ENCODE measurements around the gene ALG14.
"Not testable (repeated sequence)": the region's sequence is repeated elsewhere in the genome, so short reads cannot be mapped to it uniquely, and the experiment has no call there.

ALG14 gene

GRCh38 chr1:95058974-95059373 lies 13.8 kb downstream of the ALG14 start:
- H3K27me3 ChIP-seq (ENCODE audit: control insufficient read depth, low read length), result no peaks in the 10 kb centered on the region
- no peaks in the 10 kb centered on the region for H3K79me2 ChIP-seq (ENCODE audit: control insufficient read depth, low read length)
- H3F3A ChIP-seq (ENCODE audit: control insufficient read depth, insufficient read depth), result no peaks in the 10 kb centered on the region
- TF ChIP-seq EZH2phosphoT487 (IDR thresholded peaks at IDR 0.05; ENCODE audit: borderline replicate concordance, low read length) (no peak), CTCF (IDR thresholded peaks at IDR 0.05; ENCODE audit: low read depth, low read length, poor library complexity, severe bottlenecking) (no peak)
- H3K4me2 ChIP-seq (ENCODE audit: low read length), result no peak overlapping the region
- no peaks in the 10 kb centered on the region for H3K9me2 ChIP-seq (replicated peaks; ENCODE audit: control insufficient read depth, low read length)
- H3K4me1 ChIP-seq (ENCODE audit: control insufficient read depth, low read length), result no peaks in the 10 kb centered on the region
- no peak overlapping the region for H3K27ac ChIP-seq (ENCODE audit: low read depth, low read length)
- H3K9me3 ChIP-seq (ENCODE audit: control insufficient read depth, insufficient read depth, low read length), result no peaks in the 10 kb centered on the region
- H3K4me3 ChIP-seq (ENCODE audit: low read length), result no peak overlapping the region
- no peaks in the 10 kb centered on the region for H4K20me1 ChIP-seq (ENCODE audit: control insufficient read depth, insufficient read depth, low read depth, low read length)
- peaks cover 5% of the 10 kb centered on the region for H3K36me3 ChIP-seq (ENCODE audit: control insufficient read depth, low read length)

- Histone ChIP-seq H3K79me2 (ENCODE audit: control insufficient read depth, low read length) (no peaks in the 10 kb centered on the region), H4K20me1 (ENCODE audit: control insufficient read depth, insufficient read depth, low read depth, low read length) (no peaks in the 10 kb centered on the region), H3F3A (ENCODE audit: control insufficient read depth, insufficient read depth) (no peaks in the 10 kb centered on the region), H3K27me3 (ENCODE audit: control insufficient read depth, low read length) (no peaks in the 10 kb centered on the region), H3K4me1 (ENCODE audit: control insufficient read depth, low read length) (no peaks in the 10 kb centered on the region), H3K4me3 (ENCODE audit: low read length) (no peak overlapping the region), H3K9me3 (ENCODE audit: control insufficient read depth, insufficient read depth, low read length) (no peaks in the 10 kb centered on the region), H3K4me2 (ENCODE audit: low read length) (no peak overlapping the region), H3K27ac (ENCODE audit: low read depth, low read length) (no peak overlapping the region), H3K9me2 (replicated peaks; ENCODE audit: control insufficient read depth, low read length) (no peaks in the 10 kb centered on the region), H3K36me3 (ENCODE audit: control insufficient read depth, low read length) (no peaks in the 10 kb centered on the region)
- no peak for TF ChIP-seq EZH2phosphoT487 (IDR thresholded peaks at IDR 0.05; ENCODE audit: borderline replicate concordance, low read length)
- TF ChIP-seq CTCF (IDR thresholded peaks at IDR 0.05; ENCODE audit: low read depth, low read length, poor library complexity, severe bottlenecking), result no peak
Observed at GRCh38 chr1:95057351-95057750, 15.4 kb downstream of the ALG14 start.

- peaks cover 3% of the 10 kb centered on the region; the same call in 1 of the 2 replicates for H3K4me1 ChIP-seq (ENCODE audit: control insufficient read depth, low read length)
- no peaks in the 10 kb centered on the region for H3K27me3 ChIP-seq (ENCODE audit: control insufficient read depth, low read length)
- H3K9me2 ChIP-seq (replicated peaks; ENCODE audit: control insufficient read depth, low read length), result no peaks in the 10 kb centered on the region
- H3K4me3 ChIP-seq (ENCODE audit: low read length), result no peak overlapping the region
- H3K79me2 ChIP-seq (ENCODE audit: control insufficient read depth, low read length), result no peaks in the 10 kb centered on the region
- H3K9me3 ChIP-seq (ENCODE audit: control insufficient read depth, insufficient read depth, low read length), result no peaks in the 10 kb centered on the region
- TF ChIP-seq CTCF (IDR thresholded peaks at IDR 0.05; ENCODE audit: low read depth, low read length, poor library complexity, severe bottlenecking), result no peak
- no peak overlapping the region for H3K4me2 ChIP-seq (ENCODE audit: low read length)
- H4K20me1 ChIP-seq (ENCODE audit: control insufficient read depth, insufficient read depth, low read depth, low read length), result no peaks in the 10 kb centered on the region
- no peak overlapping the region for H3K27ac ChIP-seq (ENCODE audit: low read depth, low read length)
- no peaks in the 10 kb centered on the region for H3F3A ChIP-seq (ENCODE audit: control insufficient read depth, insufficient read depth)
- no peaks in the 10 kb centered on the region for H3K36me3 ChIP-seq (ENCODE audit: control insufficient read depth, low read length)
Observed at GRCh38 chr1:95049935-95050334, 22.8 kb downstream of the ALG14 start.

- Histone ChIP-seq H3K4me1 (ENCODE audit: control insufficient read depth, low read length) (peaks cover 3% of the 10 kb centered on the region; the same call in 1 of the 2 replicates), H3K9me3 (ENCODE audit: control insufficient read depth, insufficient read depth, low read length) (no peaks in the 10 kb centered on the region), H3K27ac (ENCODE audit: low read depth, low read length) (no peak overlapping the region), H3K27me3 (ENCODE audit: control insufficient read depth, low read length) (no peaks in the 10 kb centered on the region), H3K9me2 (replicated peaks; ENCODE audit: control insufficient read depth, low read length) (no peaks in the 10 kb centered on the region), H3K4me2 (ENCODE audit: low read length) (no peak overlapping the region), H3F3A (ENCODE audit: control insufficient read depth, insufficient read depth) (no peaks in the 10 kb centered on the region), H3K79me2 (ENCODE audit: control insufficient read depth, low read length) (no peaks in the 10 kb centered on the region), H3K4me3 (ENCODE audit: low read length) (no peak overlapping the region), H4K20me1 (ENCODE audit: control insufficient read depth, insufficient read depth, low read depth, low read length) (no peaks in the 10 kb centered on the region), H3K36me3 (ENCODE audit: control insufficient read depth, low read length) (no peaks in the 10 kb centered on the region)
- no peak for TF ChIP-seq EZH2phosphoT487 (IDR thresholded peaks at IDR 0.05; ENCODE audit: borderline replicate concordance, low read length)
- TF ChIP-seq CTCF (IDR thresholded peaks at IDR 0.05; ENCODE audit: low read depth, low read length, poor library complexity, severe bottlenecking), result no peak
Observed at GRCh38 chr1:95048317-95048716, 24.4 kb downstream of the ALG14 start.

GRCh38 chr1:95047624-95048023 lies 25.1 kb downstream of the ALG14 start:
- H3K36me3 ChIP-seq (ENCODE audit: control insufficient read depth, low read length); H3K27ac ChIP-seq (ENCODE audit: low read depth, low read length); H3K9me3 ChIP-seq (ENCODE audit: control insufficient read depth, insufficient read depth, low read length); H3F3A ChIP-seq (ENCODE audit: control insufficient read depth, insufficient read depth); H3K9me2 ChIP-seq (replicated peaks; ENCODE audit: control insufficient read depth, low read length); H3K4me3 ChIP-seq (ENCODE audit: low read length); H3K79me2 ChIP-seq (ENCODE audit: control insufficient read depth, low read length); H3K4me2 ChIP-seq (ENCODE audit: low read length); H3K27me3 ChIP-seq (ENCODE audit: control insufficient read depth, low read length); H3K4me1 ChIP-seq (ENCODE audit: control insufficient read depth, low read length); H4K20me1 ChIP-seq (ENCODE audit: control insufficient read depth, insufficient read depth, low read depth, low read length): not testable (repeated sequence)

Data from DOHH2 (cell line).